Measurements from ENCODE around the gene LGMN.

DNA sequence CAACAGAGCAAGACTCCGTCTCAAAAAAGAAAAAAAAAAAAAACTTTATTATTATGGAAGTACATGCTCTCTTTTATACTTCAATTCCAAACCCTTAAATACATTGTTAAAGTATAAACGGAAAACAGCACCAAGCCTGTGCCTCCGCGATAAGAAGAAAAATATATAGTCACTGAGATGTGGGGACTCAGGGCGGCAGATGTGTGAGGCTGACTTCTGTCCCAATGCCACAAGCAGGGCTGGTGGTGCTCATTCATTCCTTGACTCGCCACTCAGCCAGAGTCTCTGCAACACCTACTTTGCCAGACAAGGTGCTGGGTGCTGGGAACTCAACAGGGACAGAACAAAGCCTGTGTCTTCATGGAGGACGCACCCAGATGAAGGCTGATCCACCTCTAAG, 13.8 kb downstream of the LGMN start:
- TF ChIP-seq POLR2A (IDR thresholded peaks at IDR 0.05) (no peak), CTCF (IDR thresholded peaks at IDR 0.05) (no peak)
